GM19468 (cell line): Measurements from ENCODE around the gene ADGRA1.
"Not testable (repeated sequence)": the region's sequence is repeated elsewhere in the genome, so short reads cannot be mapped to it uniquely, and the experiment has no call there.

Experiments used
- ATAC-seq: cut with Tn5 transposase; IDR thresholded peaks from one replicate; pipeline ENCODE4 v1.9.1; 2021; ENCODE audit warnings: mild to moderate bottlenecking, moderate library complexity, moderate number of reproducible peaks; ENCODE audit not compliant: unreplicated experiment; ENCODE audit errors: extremely low read depth

Gene ADGRA1

DNA sequence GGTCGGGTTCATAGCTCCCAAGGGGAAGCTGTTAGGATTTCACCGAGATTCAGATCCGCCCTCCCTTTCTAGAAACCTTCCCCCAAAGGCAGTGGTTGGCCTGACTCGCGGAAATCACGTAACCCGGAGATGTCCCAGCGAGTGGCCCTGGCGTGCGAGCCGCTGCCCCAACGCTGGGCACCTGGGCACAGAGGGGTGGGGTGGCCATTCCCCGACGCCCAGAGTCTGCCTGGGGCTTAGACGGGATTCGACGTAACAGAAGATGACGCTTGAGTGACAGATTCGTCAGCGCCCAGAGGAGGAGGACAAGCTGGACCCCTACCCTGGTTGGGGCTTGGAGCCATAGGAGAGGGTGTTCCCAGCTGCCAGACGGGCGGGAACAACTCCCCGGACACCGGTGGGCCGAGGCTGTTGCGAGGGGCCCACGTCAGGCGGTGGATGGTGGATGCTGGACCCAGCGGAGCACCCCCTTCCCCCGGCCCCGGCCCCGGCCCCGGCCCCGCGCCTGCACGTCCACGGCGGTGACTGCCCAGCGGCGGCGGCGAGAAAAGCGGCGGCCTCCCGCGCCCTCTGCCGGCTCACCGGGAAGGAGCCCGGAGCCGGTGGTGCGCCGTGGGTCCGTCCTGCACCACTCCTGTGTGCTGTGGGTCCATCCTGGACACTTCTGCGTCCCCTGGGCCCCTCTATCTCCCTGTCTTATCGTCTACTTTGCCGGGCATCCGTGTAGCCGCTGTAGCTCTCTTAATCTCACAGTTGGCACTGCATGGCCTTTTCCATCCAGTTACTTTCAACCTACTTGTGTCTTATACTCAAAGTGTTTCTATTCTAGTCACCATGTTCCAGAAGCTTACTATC is 36.9 kb downstream of the ADGRA1 start:
- ATAC-seq, result no peak

GRCh38 chr10:133125901-133126300 is 38.2 kb downstream of the ADGRA1 start:
- ATAC-seq, result no peak

- no peak for ATAC-seq
These were observed 38.9 kb downstream of the ADGRA1 start for GRCh38 chr10:133126431-133127290.

DNA sequence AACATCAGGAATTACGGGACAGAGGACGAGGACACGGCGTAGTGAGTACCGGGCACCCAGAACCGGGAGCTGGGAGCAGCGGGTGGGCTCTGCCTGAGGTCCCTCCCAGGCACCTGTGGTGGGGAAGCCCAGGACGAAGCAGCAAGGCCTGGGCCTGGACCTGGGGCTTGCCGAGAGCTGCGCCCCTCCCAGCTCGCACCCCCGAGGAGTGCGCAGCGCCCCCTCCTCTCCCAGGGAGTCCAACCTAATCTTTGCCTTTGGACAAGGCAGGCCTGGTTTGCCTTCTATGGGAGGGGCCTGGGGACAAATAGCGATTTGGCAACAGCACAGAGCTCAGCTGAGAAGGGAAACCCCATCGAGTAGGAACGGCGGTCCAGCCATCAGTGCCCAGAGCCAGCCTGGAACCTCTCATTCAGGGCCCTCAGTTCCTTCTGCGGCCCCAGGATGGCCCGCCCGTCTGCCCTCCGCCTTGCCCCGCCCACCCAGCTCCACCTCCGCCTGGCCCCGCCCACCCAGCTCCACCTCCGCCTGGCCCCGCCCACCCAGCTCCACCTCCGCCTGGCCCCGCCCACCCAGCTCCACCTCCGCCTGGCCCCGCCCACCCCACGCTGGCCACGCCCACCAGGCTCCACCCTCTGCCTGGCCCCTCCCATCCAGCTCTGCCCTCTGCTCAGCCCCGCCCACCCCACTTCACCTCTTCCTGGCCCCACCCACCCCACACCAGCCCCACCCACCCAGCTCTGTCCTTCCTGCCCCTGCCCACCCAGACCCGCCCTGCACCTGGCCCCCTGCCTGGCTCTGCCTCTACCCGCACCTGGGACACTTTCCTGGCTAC is 39.8 kb downstream of the ADGRA1 start:
- ATAC-seq, result no peak

DNA sequence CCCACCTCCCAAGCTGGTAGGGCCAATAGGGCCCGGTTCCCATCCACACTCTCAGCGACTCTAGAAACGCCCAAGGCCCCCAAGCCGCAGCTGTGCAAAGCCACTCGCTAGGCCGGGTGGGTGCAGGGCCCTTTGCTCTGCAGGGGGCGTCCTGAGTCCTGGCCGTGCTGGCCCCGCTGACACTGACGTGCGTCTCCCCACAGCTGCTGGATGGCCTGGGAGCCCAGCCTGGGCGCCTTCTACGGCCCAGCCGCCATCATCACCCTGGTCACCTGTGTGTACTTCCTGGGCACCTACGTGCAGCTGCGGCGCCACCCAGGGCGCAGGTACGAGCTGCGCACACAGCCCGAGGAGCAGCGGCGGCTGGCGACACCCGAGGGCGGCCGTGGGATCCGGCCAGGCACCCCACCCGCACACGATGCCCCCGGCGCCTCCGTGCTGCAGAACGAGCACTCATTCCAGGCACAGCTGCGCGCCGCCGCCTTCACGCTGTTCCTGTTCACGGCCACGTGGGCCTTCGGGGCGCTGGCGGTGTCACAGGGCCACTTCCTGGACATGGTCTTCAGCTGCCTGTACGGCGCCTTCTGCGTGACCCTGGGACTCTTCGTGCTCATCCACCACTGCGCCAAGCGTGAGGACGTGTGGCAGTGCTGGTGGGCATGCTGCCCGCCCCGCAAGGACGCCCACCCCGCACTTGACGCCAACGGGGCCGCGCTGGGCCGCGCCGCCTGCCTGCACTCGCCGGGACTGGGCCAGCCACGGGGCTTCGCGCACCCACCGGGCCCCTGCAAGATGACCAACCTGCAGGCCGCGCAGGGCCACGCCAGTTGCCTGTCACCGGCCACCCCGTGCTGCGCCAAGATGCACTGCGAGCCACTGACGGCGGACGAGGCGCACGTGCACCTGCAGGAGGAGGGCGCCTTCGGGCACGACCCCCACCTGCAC is 40.7 kb downstream of the ADGRA1 start:
- ATAC-seq, result no peak

DNA sequence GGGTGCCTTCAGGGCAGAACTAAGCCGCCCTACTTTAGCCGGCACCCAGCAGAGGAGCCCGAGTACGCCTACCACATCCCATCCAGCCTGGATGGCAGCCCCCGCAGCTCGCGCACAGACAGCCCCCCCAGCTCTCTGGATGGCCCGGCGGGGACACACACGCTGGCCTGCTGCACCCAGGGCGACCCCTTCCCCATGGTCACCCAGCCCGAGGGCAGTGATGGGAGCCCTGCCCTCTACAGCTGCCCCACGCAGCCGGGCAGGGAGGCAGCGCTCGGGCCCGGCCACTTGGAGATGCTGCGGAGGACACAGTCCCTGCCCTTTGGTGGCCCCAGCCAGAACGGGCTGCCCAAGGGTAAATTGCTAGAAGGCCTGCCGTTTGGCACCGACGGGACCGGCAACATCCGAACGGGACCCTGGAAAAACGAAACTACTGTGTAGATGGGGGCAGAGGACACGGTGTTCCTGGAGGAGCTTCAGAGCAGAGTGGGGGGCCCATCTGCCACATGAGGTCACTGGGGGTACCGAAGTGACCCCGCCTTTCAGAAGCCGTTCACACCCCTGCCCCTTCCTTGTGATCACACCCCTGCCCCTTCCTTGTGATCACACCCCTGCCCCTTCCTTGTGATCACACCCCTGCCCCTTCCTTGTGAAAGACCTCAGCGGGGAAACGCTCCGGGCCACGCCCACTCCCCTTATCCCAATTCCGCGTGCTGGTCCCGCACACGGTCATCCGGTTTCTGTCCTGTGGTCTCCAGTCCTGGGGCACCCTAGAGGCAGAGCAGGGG is 41.5 kb downstream of the ADGRA1 start:
- no peak for ATAC-seq

DNA sequence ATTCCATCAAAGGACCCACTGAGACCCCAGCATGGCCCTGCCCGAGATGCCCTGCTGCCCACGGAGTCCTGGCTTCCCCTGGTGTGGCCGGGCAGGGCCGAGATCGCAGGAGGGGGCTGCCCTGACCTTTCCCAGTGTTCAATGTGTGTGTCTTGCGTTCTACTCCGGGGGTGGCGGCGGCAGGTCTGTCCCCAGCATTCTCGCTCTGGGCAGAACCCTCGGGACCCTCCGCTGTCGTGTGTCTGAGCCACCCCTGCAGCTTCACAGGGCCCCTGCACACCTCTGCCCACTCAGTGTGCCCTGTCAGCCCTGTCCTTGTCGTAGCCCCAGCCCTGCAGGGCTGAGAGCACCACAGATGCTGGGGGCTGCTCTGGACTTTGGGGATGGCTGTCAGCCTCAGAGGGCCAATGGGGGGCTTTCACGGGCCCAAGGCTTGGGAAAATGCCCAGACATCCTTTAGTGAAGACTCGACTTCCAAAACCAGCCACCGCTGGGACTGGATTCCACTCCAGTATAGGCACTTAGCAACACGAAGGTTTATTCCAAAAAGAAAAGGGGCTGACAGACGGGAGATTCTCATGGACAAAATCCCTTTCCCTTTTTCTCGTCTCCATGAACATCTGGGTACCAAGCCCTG is 42.3 kb downstream of the ADGRA1 start:
- ATAC-seq, result no peak

DNA sequence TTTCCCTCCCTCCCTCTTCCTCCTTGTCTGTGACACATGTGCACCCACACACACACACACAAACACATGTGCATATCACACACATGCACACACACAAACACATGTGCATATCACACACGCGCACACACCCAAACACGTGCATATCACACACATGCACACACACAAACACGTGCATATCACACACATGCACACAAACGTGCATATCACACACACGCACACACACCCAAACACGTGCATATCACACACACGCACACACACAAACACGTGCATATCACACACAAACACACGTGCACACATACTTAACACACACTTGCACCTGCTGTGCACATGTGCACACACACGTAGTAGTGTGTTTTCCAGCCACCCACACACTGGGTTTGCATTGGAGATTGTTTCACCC is 42.9 kb downstream of the ADGRA1 start:
- ATAC-seq, result no peak

GRCh38 chr10:133131053-133131452 is 43.3 kb downstream of the ADGRA1 start:
- ATAC-seq, result no peak

DNA sequence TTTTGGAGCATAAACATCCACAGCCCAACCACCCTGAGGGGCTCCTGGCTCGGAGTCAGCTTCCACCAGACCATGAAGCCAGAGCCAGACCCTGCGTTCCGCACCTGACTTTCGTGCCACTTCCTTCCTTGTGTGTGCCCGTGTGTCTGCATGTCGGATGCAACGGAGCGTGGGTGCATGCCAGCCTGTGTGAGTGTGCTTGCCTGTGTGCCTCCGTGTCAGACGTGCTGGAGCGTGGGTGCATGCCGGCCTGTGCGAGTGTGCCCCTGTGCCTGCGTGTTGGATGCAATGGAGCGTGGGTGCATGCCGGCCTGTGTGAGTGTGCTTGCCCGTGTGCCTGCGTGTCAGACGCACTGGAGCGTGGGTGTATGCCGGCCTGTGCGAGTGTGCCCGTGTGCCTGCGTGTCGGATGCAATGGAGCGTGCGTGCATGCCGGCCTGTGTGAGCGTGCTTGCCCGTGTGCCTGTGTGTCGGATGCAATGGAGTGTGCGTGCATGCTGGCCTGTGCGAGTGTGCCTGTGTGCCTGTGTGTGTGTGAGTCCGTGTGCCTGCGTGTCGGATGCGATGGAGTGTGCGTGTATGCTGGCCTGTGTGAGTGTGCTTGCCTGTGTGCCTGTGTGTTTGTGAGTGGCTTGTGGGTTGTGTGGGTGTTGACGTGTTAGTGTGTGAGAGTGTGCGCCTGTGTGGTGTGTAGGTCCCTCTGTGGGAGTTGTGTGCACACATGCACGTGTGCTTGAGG is 44.2 kb downstream of the ADGRA1 start:
- ATAC-seq, result no peak

DNA sequence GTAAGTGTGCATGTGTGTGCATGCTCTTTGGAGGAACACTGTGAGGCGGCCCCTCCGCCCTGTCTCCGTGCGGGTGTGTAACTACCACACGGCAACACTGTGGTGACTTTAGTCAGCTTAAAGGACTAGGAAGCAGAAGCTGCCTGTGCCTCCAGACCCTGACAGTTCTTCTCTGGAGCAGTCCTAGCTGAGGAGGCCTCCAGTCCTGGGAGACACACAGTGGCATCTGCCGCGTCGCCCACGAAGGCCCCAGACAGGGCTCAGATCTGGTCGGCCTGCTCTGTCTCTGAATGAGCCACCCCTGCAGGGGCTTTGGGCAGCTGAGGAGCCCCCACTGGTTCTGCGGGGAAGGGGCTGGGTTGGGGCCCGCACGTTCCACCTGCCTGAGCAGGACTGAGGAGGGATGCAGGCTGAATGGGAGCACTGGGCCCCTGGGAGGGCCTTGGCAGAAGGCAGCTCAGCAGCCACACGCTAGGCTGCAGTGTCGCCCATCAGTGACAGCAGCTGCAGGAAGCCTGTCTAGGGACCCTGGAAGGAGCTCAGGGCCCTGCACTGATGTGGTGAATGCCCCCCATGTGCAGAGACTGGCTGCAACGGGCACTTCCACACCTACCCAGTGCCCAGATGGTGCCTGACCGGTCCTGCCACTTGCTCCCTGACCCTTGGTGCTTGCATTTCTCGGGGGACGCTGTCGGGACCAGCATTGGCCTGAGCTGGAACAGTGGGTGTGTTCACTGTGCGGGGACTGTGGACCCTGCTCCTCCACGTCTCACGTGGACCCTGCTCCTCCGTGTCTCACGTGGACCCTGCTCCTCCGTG is 45.0 kb downstream of the ADGRA1 start:
- no peak for ATAC-seq

DNA sequence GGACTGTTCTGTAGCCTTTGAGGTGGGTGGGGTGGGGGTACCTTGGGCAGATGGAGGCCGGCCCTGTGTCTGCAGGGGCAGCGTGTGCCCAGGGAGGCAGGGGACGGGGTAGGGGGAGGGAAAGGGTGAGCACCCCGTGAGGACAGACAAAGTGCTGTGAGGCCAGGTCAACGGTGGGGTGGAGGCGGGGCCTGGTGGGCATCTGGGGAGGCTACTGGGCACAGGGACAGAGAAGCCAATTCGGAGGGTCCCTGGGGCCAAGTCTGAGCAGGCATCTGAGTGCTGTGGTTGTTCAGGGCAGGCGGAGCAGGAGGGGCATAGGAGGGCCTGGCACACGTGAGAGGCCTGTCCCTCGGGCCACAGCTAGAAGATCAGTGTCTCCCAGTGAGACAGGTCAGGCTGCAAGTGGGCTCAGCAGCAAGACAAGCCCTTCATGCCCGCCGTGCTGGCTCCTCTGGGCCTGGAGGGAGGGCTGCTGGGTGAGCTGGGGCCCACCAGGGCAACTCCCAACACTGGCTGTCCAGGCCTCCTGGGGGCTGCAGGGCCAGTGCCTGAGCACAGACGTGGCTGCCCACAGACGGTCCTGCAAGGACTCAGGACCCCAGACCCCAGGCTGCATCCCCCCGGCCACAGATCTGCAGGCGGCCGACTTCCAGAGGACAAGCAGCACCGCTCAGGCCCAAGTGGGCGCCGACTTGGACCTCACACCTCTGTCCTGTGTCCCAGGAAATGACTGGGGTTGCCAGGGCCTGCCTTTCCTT is 45.9 kb downstream of the ADGRA1 start:
- ATAC-seq, result no peak

DNA sequence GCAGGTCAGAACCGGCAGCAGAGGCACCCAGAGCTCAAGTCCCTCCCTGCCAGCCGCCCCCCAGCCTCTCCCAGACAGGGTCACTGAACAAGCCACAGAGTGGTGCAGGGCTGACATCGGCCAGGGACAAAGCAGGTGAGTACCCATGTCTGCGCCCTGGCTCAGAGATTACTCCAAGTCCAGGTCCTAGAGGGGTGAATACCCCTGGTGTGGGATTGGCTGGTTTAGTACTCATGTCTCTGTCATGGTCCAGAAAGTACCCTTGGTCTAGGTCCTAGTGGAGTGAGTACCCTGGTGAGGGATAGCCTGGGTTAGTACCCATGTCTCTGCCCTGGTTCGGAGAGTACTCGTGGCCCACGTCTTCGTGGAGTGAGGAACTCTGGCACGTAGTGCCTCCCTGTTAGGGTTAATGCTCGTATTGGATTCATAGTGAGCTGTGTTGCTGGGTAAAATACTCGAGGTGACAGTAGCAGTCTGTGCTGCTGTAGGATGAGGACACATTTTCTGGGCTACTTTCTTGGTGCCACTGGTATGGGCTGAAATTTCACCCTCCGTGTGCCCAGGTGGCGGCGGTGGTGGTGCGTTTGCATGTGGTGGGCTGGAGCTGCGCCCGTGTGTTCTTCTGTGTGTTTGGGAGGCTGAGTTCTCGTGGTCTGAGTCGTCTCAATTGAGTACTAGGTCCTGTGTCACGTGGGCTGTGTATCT is 46.8 kb downstream of the ADGRA1 start:
- ATAC-seq, result no peak

DNA sequence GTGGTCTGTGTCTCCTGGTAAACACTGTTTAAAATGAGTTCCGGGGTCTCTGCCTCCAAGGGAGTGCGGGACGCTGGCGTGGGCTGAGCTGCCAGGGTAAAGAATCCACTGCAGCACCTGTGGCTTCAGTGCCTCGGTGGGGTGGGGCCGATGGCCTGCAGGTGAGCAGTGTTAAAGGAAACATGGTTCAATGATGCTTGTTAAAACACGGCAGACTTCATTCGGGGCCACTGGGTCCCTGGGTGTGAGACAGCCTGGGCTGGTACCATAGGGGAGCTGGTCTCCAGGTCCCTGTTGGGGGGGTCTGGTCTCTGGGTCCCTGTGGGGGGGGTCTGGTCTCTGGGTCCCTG is 47.4 kb downstream of the ADGRA1 start:
- ATAC-seq, result no peak

DNA sequence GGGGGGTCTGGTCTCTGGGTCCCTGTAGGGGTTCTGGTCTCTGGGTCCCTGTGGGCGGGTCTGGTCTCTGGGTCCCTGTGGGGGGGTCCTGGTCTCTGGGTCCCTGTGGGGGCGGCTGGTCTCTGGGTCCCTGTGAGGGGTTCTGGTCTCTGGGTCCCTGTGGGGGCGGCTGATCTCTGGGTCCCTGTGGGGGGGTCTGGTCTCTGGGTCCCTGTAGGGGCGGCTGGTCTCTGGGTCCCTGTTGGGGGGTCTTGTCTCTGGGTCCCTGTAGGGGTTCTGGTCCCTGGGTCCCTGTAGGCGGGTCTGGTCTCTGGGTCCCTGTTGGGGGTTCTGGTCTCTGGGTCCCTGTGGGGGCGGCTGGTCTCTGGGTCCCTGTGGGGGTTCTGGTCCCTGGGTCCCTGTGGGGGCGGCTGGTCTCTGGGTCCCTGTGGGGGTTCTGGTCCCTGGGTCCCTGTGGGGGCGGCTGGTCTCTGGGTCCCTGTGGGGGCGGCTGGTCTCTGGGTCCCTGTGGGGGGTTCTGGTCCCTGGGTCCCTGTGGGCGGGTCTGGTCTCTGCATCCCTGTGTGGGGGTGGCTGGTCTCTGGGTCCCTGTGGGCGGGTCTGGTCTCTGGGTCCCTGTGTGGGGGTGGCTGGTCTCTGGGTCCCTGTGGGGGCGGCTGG is 49.9 kb downstream of the ADGRA1 start:
- not testable (repeated sequence) for ATAC-seq
